Ureter (tissue), 1 donor: ENCODE results near the gene SLX4IP. TPM values are rescaled to one million over a fixed set of nuclear protein-coding genes. Genes with fewer than 3 reads are reported as not detected.
"Not testable (repeated sequence)": the region's sequence is repeated elsewhere in the genome, so short reads cannot be mapped to it uniquely, and the experiment has no call there.

ENCODE experiments used
- DNase-seq: peaks from one replicate; pipeline ENCODE4 v3.0.0-alpha.2; 2020; ENCODE audit warnings: low spot score
- total RNA-seq: library from RNA; stranded (reverse); gene quantifications from one replicate; pipeline ENCODE4 v1.2.4, GENCODE V29; 2023
- donor health status: DM: yes; HTN: yes; CAD: no.

SLX4IP gene
- total RNA-seq, 1 donor from 2014 or later, result 11.1 TPM

DNA sequence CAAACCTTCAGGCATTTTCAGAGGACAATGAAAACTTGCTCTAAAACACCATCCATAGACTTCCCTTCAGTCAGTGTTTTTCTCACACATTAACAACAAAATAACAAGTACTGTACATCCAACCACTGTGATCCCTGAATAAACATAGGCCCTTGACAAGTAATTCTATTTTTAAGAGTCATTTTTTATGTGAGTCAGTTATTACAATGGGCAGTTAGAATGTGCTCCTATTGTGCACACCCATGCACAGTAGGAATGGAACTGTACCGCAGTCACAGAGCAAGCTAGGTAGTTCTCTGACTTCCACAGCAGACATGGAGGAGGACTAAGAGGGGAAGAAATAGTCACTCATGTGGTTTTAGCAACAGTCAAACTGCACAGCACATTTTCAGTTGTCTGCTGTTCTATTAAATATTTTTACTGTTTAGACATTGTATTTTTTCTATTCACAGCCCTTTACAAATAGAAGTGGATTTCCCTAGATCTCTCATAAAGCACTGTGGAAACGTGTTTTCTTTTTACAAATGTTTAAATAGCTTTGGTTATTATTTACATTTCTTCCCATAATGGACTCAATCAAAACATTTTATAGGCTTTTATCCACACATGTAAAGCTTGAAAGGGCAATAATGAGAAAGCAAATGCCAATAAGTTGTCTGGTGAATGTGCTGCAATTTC, 138.3 kb downstream of the SLX4IP start:
- DNase-seq, result no peak

DNA sequence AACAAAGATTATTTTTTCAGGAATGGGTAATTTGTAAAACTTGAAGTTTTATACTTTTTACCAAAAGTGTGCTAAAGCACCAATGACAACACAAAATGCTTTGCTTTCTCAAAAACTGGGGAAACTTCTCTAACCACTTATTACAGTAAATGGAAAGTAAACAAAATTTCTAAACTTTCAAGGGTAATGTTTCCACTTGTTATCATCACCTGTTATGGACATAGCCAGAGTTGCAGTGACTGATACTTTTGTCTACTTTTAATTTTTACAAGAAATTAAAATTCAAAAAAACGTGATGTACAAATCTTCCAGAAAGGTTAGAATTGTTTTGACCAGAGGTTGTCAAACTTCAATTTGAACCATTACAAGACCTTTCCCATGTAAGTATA, 138.8 kb downstream of the SLX4IP start:
- DNase-seq, result no peak

DNA sequence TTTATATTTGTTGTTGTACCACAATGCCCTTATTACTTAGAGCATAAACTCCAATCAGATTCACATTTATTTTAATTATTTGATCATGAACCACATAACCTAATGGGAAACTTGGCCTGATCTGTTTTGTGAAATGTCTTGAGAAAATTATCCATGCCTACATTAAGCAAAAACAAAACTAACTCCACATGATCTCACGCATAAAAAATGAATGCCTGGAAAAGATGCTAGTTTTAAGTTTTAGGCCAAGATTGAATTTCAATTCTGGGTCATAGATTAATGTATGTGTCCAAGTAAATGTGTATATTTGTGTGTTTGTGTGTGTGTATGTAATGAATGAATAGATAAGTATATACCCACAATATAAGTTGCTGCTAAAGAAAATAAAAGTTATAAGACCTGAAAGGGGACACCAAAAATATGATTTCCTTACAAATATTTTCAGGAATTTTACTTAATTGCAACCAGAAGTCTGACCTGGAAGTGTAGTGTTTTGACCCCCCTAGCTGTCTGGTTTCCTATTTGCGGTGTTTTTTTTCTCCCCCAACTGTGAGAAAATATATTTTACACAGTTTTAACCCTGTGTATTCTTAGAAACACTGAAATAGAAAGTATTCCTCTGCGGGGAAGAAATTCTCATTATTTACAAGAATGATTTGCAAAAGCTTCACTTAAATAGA, 141.4 kb downstream of the SLX4IP start:
- no peak for DNase-seq

DNA sequence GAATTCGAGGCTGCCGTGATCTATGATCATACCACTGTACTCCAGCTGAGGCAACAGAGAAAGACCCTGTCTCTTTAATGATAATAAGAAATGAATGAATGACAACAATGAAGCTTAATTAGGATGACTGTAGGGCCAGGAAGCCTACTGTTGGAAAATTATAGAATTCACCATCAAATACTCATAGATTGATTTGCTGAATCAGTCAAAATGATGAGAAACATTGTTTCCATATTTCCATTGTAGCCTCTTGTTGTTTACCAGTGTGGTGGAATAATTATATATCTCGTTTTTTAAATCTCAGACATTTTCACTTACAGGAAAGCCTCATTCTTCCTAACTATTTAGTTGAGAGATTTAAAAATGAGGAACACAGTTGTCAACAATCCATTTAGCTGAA, 142.5 kb downstream of the SLX4IP start:
- DNase-seq, result no peak

DNA sequence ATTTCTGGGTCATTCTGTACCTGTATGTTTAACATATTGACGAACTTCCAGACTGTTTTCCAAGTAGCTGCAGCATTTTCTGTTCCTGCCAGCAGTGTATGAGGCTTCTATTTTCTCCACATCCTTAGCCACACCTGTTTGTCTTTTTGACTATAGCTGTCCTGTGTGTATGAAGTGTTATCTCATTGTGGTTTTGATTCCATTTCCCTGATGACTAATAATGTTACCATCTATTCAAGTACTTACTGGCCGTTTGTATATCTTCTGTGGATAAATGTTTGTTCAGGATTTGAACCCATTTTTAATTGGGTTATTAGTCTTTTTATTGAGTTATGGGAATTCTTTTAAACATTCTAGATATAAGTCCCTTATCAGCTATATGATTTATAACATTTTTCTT, 143.5 kb downstream of the SLX4IP start:
- no peak for DNase-seq

DNA sequence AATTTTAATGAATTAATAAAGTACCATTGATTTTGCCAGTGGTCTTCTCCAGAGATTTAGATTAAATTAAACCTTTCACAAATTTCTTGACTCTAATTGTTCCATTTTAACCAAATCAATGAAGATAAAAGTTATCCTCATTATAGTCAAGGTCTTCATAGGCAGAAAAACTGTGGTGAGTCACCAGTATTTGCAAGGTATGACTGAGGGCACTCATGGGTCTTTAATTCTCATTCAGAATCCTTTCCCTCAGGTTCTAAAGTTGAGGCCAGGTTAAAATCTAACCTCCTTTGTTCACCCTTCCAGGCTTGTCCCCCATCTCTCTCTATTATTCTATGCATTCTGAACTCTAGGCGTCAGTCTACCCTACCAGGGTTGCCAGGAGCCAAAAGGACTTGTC, 144.8 kb downstream of the SLX4IP start:
- no peak for DNase-seq

DNA sequence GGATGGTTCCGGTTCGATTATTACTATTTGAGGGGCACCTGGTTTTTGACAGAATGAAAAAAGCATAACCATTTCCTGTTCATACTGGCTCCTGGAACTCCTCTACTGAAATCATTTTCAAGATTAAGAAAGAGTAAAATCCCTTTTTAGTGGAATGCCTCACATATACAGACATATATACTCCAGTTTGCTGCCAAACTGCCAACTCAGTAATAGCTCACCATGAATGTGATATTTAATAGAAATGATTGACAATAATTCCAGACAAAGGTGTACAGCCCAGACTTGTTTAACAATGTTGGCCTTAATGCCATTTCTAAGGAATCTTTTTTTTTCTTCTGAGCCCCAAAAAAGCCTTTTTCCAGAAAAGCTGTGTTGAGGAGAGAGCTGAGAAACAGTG, 145.6 kb downstream of the SLX4IP start:
- DNase-seq, result no peak

DNA sequence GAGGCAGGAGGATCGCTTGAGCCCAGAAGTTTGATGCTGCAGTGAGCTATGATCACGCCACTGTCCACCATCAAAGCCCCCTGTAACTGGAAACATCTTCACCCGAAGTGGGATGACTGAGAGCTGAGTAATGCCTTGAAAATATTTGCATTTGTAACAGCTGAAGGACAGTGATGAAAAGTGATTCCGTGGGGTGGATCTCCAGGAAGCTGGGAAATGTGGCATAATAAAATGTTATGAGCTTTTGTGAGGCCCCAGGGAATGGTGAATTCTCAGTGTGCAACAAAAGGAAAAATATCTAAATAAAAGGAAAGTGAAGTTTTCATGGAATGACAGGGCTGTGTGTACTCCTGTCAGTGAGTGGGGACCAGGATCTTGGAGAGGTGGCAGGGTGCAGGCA, 146.7 kb downstream of the SLX4IP start:
- no peak for DNase-seq

DNA sequence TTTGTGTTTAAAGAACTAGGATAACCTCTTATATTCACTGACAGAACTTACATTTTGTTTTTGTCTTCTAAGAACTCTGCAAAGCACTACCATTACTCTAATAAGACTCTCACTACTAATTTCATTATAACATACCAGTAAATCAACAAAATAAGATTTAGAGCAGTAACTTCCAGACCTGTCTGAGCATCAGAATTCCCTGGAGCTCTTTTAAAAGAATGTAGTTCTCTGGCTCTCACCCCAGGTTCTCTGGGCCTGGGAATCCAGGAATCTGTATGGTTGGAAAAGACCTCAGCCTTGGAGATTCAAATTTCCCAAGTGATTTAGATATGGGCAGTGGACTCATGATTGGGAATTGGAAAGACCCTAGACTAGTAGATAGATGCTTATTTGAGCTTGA, 149.3 kb downstream of the SLX4IP start:
- DNase-seq, result no peak

DNA sequence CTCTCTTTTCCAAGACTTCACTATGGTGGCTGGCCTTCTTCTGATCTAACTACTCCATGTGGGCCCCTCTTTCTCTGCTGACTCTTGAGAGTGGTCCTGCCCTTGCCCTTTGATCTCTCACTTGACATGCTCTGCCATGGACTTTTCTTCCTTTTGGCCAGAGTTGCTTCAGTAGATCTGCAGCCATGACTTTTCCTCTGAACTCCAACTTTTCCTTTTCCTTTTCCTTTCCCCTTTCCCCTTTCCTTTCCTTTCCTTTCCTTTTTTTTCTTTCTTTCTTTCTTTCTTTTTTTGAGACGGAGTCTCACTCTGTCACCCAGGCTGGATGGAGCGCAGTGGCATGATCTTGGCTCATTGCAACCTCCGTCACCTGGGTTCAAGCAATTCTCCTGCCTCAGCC, 150.2 kb downstream of the SLX4IP start:
- no peak for DNase-seq

DNA sequence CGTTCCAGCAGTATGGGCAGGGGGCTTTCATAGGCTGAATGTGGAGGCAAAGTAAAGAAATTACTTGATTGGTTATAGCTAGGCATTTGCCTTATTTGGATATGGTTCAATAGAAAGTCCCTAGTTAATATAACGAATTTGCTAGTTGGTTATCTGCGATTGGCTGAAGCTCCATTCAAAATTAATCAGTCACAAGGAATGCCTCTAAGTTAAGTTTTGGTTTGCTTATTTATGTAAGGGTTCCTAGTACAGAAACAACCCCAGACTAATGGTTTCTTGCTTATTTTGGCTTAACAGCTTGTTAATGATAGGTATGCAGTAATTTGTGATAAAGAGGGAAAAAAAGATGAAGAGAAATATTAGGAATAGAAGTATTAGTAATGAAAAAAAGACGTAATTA, 151.2 kb downstream of the SLX4IP start:
- DNase-seq, result no peak

DNA sequence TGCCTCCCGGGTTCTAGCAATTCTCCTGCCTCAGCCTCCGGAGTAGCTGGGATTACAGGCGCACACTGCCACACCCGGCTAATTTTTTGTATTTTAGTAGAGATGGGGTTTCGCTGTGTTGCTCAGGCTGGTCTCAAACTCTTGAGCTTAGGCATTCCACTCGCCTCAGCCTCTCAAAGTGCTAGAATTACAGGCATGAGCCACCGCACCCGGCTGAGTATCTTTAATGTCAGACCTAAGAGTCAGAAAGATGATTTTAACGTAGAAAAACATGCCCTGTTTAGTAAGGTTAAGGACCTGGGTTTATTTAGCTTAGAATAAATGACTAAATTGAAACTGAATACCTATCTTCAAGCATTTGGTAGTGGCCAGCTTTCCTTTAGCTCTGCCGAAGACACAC, 155.3 kb downstream of the SLX4IP start:
- DNase-seq, result not testable (repeated sequence)

DNA sequence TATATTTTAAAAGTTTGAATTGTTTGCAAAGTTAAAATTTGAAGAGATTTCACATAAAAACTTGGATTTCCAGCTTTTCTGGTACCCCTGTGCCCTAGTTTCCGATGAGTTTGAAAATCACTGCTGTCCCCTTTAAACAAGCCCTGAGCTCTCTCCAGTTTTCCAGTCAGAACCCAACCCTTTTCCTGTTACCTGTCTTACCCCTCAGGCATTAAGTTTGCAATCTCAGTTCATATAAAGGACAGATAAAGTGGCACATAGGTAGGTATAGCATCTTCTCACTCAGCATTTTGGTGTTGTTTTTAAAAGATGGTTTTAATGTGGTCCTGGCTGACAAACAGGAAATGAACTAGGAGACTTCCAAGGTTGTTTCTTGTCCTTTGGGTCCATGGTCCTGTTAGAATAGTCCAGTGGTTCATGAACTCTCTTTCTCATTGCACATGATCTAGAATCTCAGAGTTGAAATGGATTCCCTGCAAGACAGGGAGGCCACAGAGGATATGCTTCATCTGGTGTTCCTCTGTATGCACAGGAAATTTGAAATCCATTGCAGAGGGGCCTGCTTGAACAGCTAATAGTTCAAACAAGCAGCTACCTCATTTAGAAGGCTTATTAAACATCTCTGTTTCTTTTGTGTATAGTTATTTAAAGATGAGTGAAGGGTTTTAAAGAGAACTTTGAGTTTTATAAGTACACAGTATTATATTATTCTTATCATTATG, 156.0 kb downstream of the SLX4IP start:
- DNase-seq, result no peak

DNA sequence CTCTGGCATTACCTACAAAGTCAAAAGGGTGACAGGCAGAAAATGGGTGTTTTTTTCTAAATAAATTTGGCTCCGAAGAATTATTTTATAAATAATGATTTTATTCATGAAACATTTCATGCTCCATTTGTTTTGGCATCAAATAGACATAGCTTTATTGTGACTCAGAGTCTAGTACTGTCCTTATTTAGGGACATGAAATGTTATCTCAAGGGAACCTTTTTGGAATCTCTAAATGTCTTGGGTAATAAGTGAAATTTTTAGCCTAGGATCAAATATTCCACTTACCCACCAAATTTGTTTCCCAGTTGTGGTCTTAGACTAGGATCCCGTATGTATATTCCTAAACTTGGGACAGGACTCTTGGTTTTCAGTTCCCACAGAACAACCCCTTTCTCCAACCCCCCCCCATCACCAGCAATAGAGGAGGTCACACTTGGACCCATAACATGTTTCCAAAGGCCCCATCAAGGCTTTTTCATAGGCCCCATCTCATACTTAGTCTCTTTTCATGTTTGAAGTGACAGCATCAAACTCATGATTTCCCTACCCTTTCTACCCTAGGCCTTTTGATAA, 156.9 kb downstream of the SLX4IP start:
- no peak for DNase-seq

DNA sequence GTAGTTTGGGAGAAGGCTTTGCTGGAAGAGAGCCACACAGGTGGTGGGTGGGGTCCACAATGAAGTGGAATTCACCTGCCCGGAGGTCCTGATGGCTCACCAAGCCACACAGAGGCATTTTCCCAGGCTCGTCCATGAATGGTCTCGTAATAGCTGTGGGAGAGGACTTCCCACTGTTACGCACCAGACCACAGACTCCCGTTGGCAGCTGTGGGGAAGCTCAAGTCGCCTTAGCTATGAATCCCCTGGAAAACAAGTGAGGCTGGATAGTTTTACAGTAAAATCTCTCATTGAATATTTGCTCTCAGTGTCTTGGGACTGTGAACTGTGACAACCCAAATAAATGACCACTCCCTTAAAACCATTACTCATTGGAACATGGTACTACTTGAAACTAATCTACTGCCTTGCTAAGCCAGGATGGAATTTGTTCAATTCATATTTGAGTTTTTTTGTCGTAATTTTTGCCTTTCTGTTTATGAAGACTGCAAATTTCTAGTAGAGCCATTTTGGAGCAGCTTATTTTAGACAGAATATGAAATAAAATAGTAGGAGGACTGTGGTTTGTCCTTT, 159.3 kb downstream of the SLX4IP start:
- DNase-seq, result no peak

DNA sequence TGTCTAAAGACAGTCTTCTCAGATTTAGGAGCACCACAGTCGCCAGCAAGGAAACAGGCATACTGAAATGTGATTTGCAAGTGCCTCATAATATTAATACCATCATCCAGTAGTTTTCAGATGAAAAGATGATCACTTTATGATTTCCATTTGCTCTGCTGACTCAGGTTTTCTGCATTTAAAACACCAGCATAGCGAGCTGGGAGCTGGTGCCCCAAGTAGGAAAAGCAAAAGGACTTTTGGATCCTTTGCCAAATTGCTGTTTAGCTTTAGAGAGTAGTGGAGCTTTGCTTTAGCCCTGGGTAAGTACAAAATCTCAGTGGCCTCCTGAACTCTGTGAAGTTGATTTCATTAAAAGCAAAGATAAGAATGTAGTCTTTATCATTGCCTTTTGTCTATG, 160.2 kb downstream of the SLX4IP start:
- no peak for DNase-seq

DNA sequence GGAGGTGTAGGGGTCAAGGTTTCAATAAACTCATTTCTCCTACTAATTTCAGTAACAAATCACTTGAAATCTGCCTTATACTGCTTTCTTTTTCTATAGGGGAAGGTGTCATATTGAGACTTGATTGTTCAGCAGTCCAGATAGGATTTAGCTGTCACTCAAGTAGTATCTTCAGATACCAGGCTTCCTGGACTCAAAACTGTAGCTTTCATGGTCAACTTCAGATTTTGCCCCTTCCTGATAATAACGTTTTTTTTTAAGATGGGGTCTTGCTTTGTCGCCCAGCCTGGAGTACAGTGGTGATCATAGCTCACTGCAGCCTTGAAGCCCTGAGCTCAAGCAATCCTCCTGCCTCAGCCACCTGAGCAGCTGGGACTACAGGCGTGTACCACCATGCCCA, 160.9 kb downstream of the SLX4IP start:
- no peak for DNase-seq

DNA sequence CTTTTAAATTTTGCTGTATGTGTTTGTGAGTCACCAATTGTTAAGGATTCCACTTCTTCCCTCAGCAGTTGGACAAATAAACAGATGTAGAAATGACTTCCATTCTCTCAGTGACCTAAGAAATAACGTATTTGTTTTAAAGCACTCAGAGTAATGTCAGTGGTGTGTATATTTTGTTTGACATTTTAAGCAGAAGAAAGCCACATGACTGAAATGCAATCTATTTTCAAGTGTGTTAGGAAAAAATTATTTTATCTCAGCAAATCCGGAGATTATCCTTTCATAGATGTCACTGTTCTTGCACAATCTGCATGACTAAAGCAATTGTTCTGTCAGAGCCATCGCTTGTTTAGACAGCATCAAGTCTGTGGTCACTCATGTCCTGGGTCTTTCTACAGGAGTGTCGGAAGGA, 161.6 kb downstream of the SLX4IP start:
- no peak for DNase-seq

DNA sequence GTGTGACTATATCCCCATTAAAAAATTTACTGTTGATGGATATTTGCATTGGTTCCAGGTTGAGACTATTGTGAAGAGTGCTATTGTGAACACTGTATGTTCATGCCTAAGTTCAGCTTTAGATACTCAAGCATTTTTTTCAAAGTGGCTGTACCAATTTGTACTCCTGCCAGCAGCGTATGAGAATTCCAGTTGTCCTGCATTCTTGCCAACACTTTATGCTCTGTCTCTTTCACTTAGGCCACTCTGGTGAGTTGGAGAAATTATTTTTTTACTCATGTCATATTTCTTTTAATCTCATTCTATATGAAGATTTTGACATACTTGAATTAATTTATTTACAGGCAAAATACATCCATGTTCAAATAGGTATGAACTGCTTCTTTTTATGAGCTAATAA, 162.5 kb downstream of the SLX4IP start:
- no peak for DNase-seq

DNA sequence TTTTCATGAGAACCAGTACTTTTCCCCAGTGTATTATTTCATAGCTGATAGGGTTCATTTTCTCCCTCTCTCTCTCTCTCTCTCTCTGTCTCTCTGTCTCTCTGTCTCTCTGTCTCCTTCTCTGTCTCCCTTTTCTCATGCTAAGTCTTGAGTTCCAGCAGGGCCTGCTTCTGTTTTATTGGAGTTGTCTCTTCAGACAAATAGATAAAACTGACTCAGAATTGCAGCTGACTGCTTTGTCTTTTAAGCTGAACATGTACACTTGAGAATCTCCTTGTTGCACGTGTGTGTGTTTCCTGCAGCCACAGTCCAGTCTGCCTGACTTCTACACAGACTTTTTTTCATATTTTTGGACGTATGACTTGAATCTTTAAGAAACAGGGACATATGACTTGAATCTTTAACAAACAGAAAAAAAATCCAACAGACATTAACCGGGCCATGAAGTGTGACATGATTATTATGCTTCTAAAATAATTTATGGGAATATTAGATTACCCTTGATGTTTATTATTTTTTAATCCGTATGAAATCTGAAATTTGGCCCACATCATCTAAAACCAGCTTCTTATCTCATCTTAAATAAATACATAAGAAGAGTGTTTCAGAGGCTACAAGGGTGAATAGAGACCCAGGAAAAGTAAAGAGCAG, 167.2 kb downstream of the SLX4IP start:
- no peak for DNase-seq

DNA sequence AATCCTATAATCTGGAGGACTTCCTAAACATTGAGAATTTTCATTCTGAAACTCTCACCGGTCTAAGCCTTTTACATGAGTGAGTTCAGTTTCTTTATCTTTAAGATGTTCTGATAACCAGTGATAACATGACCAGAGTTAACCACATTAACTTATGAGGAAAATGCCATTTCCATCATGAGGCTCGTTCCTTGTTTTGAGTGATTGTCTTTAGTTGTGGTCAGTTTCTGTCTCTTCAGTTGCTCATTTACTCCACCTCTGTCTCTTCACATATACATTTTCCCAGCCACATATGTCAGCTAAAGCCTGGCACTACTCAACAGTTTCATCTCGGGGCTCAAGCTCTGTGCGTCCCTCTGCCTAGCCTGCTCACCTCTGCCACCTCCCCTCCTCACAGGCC, 168.3 kb downstream of the SLX4IP start:
- DNase-seq, result no peak
